G401 (cell line): ENCODE data around the gene RTN4RL2. TPM values are rescaled to one million over a fixed set of nuclear protein-coding genes. Genes with fewer than 3 reads are reported as not detected.

Experiments used
- DNase-seq: peaks from one replicate; pipeline ENCODE4 v3.0.0-alpha.2; 2015; ENCODE audit warnings: low spot score
- in situ Hi-C: cut with HindIII; loops from 2 replicates; pipeline ENCODE4 v1.10.0; 2016; ENCODE audit warnings: low sequenced_read_pairs, mixed read lengths
- total RNA-seq: library from RNA; depleted of rRNA; stranded (reverse); fragments of >200 nt; shearing (Covaris generic); gene quantifications from 2 replicates; pipeline ENCODE4 v1.2.3, GENCODE V29; 2014

RTN4RL2 gene
- total RNA-seq, 1 experiment from 2014 or later: not detected

GRCh38 chr11:57460758-57461749 lies 726 bp downstream of the RTN4RL2 start:
- in situ Hi-C loops: no loop called here
- DNase-seq: no peak

GRCh38 chr11:57461841-57462489 lies 1.6 kb downstream of the RTN4RL2 start:
- DNase-seq: no peak
- in situ Hi-C loops: no loop called here

- no peak for DNase-seq
- in situ Hi-C loops: no loop called here
These were observed 2.3 kb downstream of the RTN4RL2 start for GRCh38 chr11:57462597-57462996.

- in situ Hi-C loops: no loop called here
- no peak for DNase-seq
These were observed 3.6 kb downstream of the RTN4RL2 start for GRCh38 chr11:57463671-57464538.

- DNase-seq: no peak
- in situ Hi-C loops: no loop called here
These were observed 4.3 kb downstream of the RTN4RL2 start for GRCh38 chr11:57464539-57465181.

- DNase-seq: no peak
- in situ Hi-C loops: no loop called here
These were observed 6.4 kb downstream of the RTN4RL2 start for GRCh38 chr11:57466680-57467079.

GRCh38 chr11:57467508-57468157 lies 7.3 kb downstream of the RTN4RL2 start:
- in situ Hi-C loops: no loop called here
- no peak for DNase-seq

GRCh38 chr11:57468276-57468675 lies 7.9 kb downstream of the RTN4RL2 start:
- DNase-seq: no peak
- in situ Hi-C loops: no loop called here

GRCh38 chr11:57469268-57469667 lies 8.9 kb downstream of the RTN4RL2 start:
- in situ Hi-C loops: no loop called here
- no peak for DNase-seq

- in situ Hi-C loops: no loop called here
- no peak for DNase-seq
These were observed 11.2 kb downstream of the RTN4RL2 start for GRCh38 chr11:57471496-57471895.

- no peak for DNase-seq
These were observed 13.0 kb downstream of the RTN4RL2 start for GRCh38 chr11:57473285-57473841.

GRCh38 chr11:57474017-57474802 lies 13.9 kb downstream of the RTN4RL2 start:
- in situ Hi-C loops: no loop called here
- DNase-seq: no peak

More at GRCh38 chr11:57473285-57473841, 13.0 kb downstream of the RTN4RL2 start:
- in situ Hi-C loops: no loop called here

- in situ Hi-C loops: no loop called here
- no peak for DNase-seq
These were observed 14.4 kb downstream of the RTN4RL2 start for GRCh38 chr11:57474803-57475115.

GRCh38 chr11:57475191-57475590 lies 14.9 kb downstream of the RTN4RL2 start:
- no peak for DNase-seq
- in situ Hi-C loops: no loop called here

- in situ Hi-C loops: no loop called here
These were observed 15.3 kb downstream of the RTN4RL2 start for GRCh38 chr11:57475671-57476046.

GRCh38 chr11:57476047-57476756 lies 15.9 kb downstream of the RTN4RL2 start:
- in situ Hi-C loops: no loop called here
- no peak for DNase-seq

More at GRCh38 chr11:57475671-57476046, 15.3 kb downstream of the RTN4RL2 start:
- no peak for DNase-seq
